HepG2 (cell line): ENCODE results near the gene ZG16B. TPM values are rescaled to one million over a fixed set of nuclear protein-coding genes. Genes with fewer than 3 reads are reported as not detected.

Experiments
- ARID5B ChIP-seq: IDR thresholded peaks from 2 replicates; pipeline ENCODE4 v1.4.0; 2020; ENCODE audit warnings: mild to moderate bottlenecking, missing genetic modification reagents
- GATAD2A ChIP-seq: IDR thresholded peaks from 2 replicates; pipeline ENCODE4 v1.6.1; 2016
- KDM3A ChIP-seq: IDR thresholded peaks from 2 replicates; pipeline ENCODE4 v1.6.1; 2018; ENCODE audit warnings: low read depth, missing compliant biosample characterization
- RARA ChIP-seq: IDR thresholded peaks from 2 replicates; pipeline ENCODE4 v1.6.1; 2016; ENCODE audit warnings: missing genetic modification reagents, missing compliant biosample characterization
- SIX1 ChIP-seq: sonication (generic); formaldehyde crosslinking; IDR thresholded peaks from 2 replicates; pipeline ENCODE4 v1.4.0; 2020; ENCODE audit warnings: missing genetic modification reagents, borderline replicate concordance
- UBTF ChIP-seq: sonication (generic); formaldehyde crosslinking; IDR thresholded peaks from 2 replicates; pipeline ENCODE4 v1.4.0; 2020; ENCODE audit warnings: mild to moderate bottlenecking, missing genetic modification reagents
- ZNF331 ChIP-seq: sonication (generic); formaldehyde crosslinking; IDR thresholded peaks from 2 replicates; pipeline ENCODE4 v1.4.0; 2020; ENCODE audit warnings: missing genetic modification reagents
- polyA plus RNA-seq, 8 experiments: library from polyadenylated mRNA; depleted of rRNA in 3 of 8; stranded (reverse) in 7 of 8; unstranded in 1 of 8; fragments of >200 nt; fragmentation: Illumina TruSeq in 4 of 8; extraction: Trizol in 4 of 8; gene quantifications; 2 replicates each; pipeline versions ENCODE4 v1.2.1 to v1.2.3, GENCODE V29; 2011 to 2016; ENCODE audit warnings: low read depth in 4 of 8, missing spikeins in 1 of 8, mixed read lengths in 1 of 8; ENCODE audit not compliant: insufficient read depth in 1 of 8
- total RNA-seq, 5 experiments: library from RNA; depleted of rRNA; stranded (reverse); fragments of >200 nt; fragmentation: Illumina TruSeq; extraction: Trizol; gene quantifications; 2 replicates each; pipeline ENCODE4 v1.2.3, GENCODE V29; 2016; ENCODE audit warnings: low read depth in 1 of 5

The ZG16B gene
- total and polyA plus RNA-seq, 2 of the 13 experiments (the other 11 are each of a cell fraction or from before 2014, with no cell fraction given): 1.5 to 11.3 TPM

GRCh38 chr16:2858245-2859025 lies 28.3 kb downstream of the ZG16B start (continued):
- TF ChIP-seq UBTF: peak; percentile 15; the same call in 1 of the 2 replicates
- TF ChIP-seq ARID5B (CRISPR knock-in tag): 0 out of 2 replicates have a peak, but pooled peaks have one; percentile 22
- TF ChIP-seq SIX1 (CRISPR knock-in tag): no peak
- peak; percentile 41 for TF ChIP-seq RARA
- 0 out of 2 replicates have a peak, but pooled peaks have one; percentile 59 for TF ChIP-seq ZNF331
- 0 out of 2 replicates have a peak, but pooled peaks have one; percentile 16 for TF ChIP-seq GATAD2A
- TF ChIP-seq KDM3A: 0 out of 2 replicates have a peak, but pooled peaks have one; percentile 22
